GM21447 (cell line): Measurements from ENCODE around the gene FYTTD1.

ENCODE experiments used
- ATAC-seq: cut with Tn5 transposase; IDR thresholded peaks from one replicate; pipeline ENCODE4 v1.9.1; 2021; ENCODE audit not compliant: unreplicated experiment

The FYTTD1 gene

GRCh38 chr3:197830308-197830966, 80.8 kb downstream of the FYTTD1 start:
- ATAC-seq = no peak

- ATAC-seq = no peak
These were observed 81.3 kb downstream of the FYTTD1 start for GRCh38 chr3:197830967-197831313.

GRCh38 chr3:197833930-197834715, 84.4 kb downstream of the FYTTD1 start:
- no peak for ATAC-seq

- no peak for ATAC-seq
These were observed 85.8 kb downstream of the FYTTD1 start for GRCh38 chr3:197835509-197835908.

- no peak for ATAC-seq
These were observed 86.6 kb downstream of the FYTTD1 start for GRCh38 chr3:197836244-197836643.
